ENCODE measurements around the gene APOO. TPM values are rescaled to one million over a fixed set of nuclear protein-coding genes. Genes with fewer than 3 reads are reported as not detected.
A peak's percentile ranks its signal among the peaks of the same experiment; 100 is the strongest.

APOO gene
- total RNA-seq, 6 experiments from 2014 or later = 20.8 to 28.1 (median 23.3) TPM

- Mint-ChIP-seq H3K4me1 (ENCODE audit: low read depth) (peaks cover 19% of the 10 kb centered on the region), H3K4me3 (no peak overlapping the region), H3K36me3 (ENCODE audit: low read depth) (peaks cover 13% of the 10 kb centered on the region), H3K9me3 (no peaks in the 10 kb centered on the region), H3K27ac (no peak overlapping the region), H3K27me3 (ENCODE audit: insufficient read depth) (no peaks in the 10 kb centered on the region)
- no peak for TF ChIP-seq CTCF (IDR thresholded peaks at IDR 0.05)
- no peak for DNase-seq
Observed at GRCh38 chrX:23789386-23790154, 118.2 kb downstream of the APOO start.

- Mint-ChIP-seq H3K9me3 (peaks cover 6% of the 10 kb centered on the region; the same call in 1 of the 2 replicates), H3K36me3 (ENCODE audit: low read depth) (peaks cover 19% of the 10 kb centered on the region), H3K27ac (no peak overlapping the region), H3K4me3 (no peak overlapping the region), H3K4me1 (ENCODE audit: low read depth) (peaks cover 25% of the 10 kb centered on the region), H3K27me3 (ENCODE audit: insufficient read depth) (no peaks in the 10 kb centered on the region)
- TF ChIP-seq CTCF (IDR thresholded peaks at IDR 0.05) = no peak
- DNase-seq = no peak
Observed at GRCh38 chrX:23788946-23789345, 118.8 kb downstream of the APOO start.

- TF ChIP-seq CTCF (IDR thresholded peaks at IDR 0.05) = no peak
- peaks cover 24% of the 10 kb centered on the region for H3K36me3 Mint-ChIP-seq (ENCODE audit: low read depth)
- no peak overlapping the region; the same call in 1 of the 2 replicates for H3K4me3 Mint-ChIP-seq
Observed at GRCh38 chrX:23788521-23788920, 119.2 kb downstream of the APOO start.

GRCh38 chrX:23787745-23788118 lies 120.0 kb downstream of the APOO start:
- peaks cover 24% of the 10 kb centered on the region for H3K36me3 Mint-ChIP-seq (ENCODE audit: low read depth)
- peaks cover 24% of the 10 kb centered on the region for H3K4me1 Mint-ChIP-seq (ENCODE audit: low read depth)
- H3K9me3 Mint-ChIP-seq = peaks cover 10% of the 10 kb centered on the region; the same call in 1 of the 2 replicates
- DNase-seq = no peak
- H3K27me3 Mint-ChIP-seq (ENCODE audit: insufficient read depth) = peaks cover 7% of the 10 kb centered on the region; the same call in 1 of the 2 replicates
- H3K27ac Mint-ChIP-seq = no peak overlapping the region
- TF ChIP-seq CTCF (IDR thresholded peaks at IDR 0.05) = no peak
- no peak overlapping the region for H3K4me3 Mint-ChIP-seq

More at GRCh38 chrX:23788521-23788920, 119.2 kb downstream of the APOO start:
- Mint-ChIP-seq H3K27ac (no peak overlapping the region), H3K9me3 (peaks cover 10% of the 10 kb centered on the region; the same call in 1 of the 2 replicates), H3K4me1 (ENCODE audit: low read depth) (peaks cover 29% of the 10 kb centered on the region), H3K27me3 (ENCODE audit: insufficient read depth) (0 out of 2 replicates have a peak, but pooled peaks cover under 1% of the 10 kb centered on the region)
- no peak for DNase-seq

GRCh38 chrX:23786268-23786815 lies 121.4 kb downstream of the APOO start:
- Mint-ChIP-seq H3K4me1 (ENCODE audit: low read depth) (peaks cover 32% of the 10 kb centered on the region), H3K36me3 (ENCODE audit: low read depth) (peaks cover 24% of the 10 kb centered on the region), H3K4me3 (no peak overlapping the region), H3K27ac (peak overlapping the region; percentile 24), H3K27me3 (ENCODE audit: insufficient read depth) (peaks cover 8% of the 10 kb centered on the region; the same call in 1 of the 2 replicates), H3K9me3 (peaks cover 10% of the 10 kb centered on the region; the same call in 1 of the 2 replicates)
- DNase-seq = no peak
- no peak for TF ChIP-seq CTCF (IDR thresholded peaks at IDR 0.05)

Measured in HFFc6 (cell line).